Measurements from ENCODE around the gene ZNF740. TPM values are rescaled to one million over a fixed set of nuclear protein-coding genes. Genes with fewer than 3 reads are reported as not detected.

ZNF740 gene
- total RNA-seq, 2 experiments from 2014 or later: 24.4 to 24.7 TPM

DNA sequence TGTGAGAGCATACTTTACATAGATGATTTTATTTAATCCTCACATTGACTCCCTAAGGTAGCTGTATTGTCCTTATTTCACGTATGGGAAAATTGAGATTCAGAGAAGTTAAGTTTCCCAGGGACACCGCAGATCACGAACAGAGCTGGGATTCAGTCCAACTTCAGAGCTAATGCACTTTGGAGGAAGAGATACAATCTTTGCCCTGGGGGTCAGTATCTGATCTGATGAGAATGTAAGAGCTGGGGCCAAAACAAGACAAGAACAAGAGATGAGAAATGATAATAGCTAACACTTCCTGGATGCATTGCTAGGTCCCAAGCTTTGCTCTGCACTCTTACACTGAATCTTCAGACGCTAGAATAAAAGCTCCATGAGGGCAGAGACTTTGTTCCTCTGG, 6.2 kb downstream of the ZNF740 start:
- intact Hi-C loops (cut with DNase I, micrococcal nuclease): no loop called here
- TF ChIP-seq, protein P1, sequence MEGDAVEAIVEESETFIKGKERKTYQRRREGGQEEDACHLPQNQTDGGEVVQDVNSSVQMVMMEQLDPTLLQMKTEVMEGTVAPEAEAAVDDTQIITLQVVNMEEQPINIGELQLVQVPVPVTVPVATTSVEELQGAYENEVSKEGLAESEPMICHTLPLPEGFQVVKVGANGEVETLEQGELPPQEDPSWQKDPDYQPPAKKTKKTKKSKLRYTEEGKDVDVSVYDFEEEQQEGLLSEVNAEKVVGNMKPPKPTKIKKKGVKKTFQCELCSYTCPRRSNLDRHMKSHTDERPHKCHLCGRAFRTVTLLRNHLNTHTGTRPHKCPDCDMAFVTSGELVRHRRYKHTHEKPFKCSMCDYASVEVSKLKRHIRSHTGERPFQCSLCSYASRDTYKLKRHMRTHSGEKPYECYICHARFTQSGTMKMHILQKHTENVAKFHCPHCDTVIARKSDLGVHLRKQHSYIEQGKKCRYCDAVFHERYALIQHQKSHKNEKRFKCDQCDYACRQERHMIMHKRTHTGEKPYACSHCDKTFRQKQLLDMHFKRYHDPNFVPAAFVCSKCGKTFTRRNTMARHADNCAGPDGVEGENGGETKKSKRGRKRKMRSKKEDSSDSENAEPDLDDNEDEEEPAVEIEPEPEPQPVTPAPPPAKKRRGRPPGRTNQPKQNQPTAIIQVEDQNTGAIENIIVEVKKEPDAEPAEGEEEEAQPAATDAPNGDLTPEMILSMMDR (IDR thresholded peaks at IDR 0.05): no peak
- peak overlapping the region; percentile 22 for H3K27ac Mint-ChIP-seq
- H3K36me3 Mint-ChIP-seq (ENCODE audit: low read depth): peaks cover 96% of the 10 kb centered on the region
- H3K27me3 ChIP-seq (ENCODE audit: control insufficient read depth in 1 of 2, insufficient read depth in 2 of 2, low read length in 2 of 2): no peaks in the 10 kb centered on the region
- no peak overlapping the region for H3K4me3 ChIP-seq (ENCODE audit: low read length)
- ATAC-seq (ENCODE audit: poor library complexity): no peak
- ChIA-PET POLR2A (interaction anchor here (0.8 to 5.9 kb wide), 4 partner anchors 8 to 33 kb away, joined by 3 to 34 read pairs (median 16); partner anchors contain the start of gene ITGB7), CTCF (interaction anchor here (1.0 to 5.6 kb wide), 4 partner anchors 11 to 135 kb away, joined by 4 to 32 read pairs (median 4); partner anchors contain the start of genes AAAS and ESPL1)
- no peaks in the 10 kb centered on the region for H3K27me3 Mint-ChIP-seq
- H3K9me3 ChIP-seq (ENCODE audit: control insufficient read depth in 1 of 2, insufficient read depth in 1 of 2, low read length in 2 of 2): no peaks in the 10 kb centered on the region
- peaks cover 43% of the 10 kb centered on the region for H3K4me1 ChIP-seq (ENCODE audit: insufficient read depth, low read length)
- peaks cover 96% of the 10 kb centered on the region for H3K36me3 ChIP-seq (ENCODE audit: insufficient read depth, low read length)
- no peak overlapping the region for H3K4me3 Mint-ChIP-seq
- no peak overlapping the region for H3K27ac ChIP-seq (ENCODE audit: low read depth in 1 of 2, low read length in 2 of 2)
- no peak for DNase-seq
- no peaks in the 10 kb centered on the region for H3K9me3 Mint-ChIP-seq
- H3K4me1 Mint-ChIP-seq (ENCODE audit: low read depth): peaks cover 57% of the 10 kb centered on the region

DNA sequence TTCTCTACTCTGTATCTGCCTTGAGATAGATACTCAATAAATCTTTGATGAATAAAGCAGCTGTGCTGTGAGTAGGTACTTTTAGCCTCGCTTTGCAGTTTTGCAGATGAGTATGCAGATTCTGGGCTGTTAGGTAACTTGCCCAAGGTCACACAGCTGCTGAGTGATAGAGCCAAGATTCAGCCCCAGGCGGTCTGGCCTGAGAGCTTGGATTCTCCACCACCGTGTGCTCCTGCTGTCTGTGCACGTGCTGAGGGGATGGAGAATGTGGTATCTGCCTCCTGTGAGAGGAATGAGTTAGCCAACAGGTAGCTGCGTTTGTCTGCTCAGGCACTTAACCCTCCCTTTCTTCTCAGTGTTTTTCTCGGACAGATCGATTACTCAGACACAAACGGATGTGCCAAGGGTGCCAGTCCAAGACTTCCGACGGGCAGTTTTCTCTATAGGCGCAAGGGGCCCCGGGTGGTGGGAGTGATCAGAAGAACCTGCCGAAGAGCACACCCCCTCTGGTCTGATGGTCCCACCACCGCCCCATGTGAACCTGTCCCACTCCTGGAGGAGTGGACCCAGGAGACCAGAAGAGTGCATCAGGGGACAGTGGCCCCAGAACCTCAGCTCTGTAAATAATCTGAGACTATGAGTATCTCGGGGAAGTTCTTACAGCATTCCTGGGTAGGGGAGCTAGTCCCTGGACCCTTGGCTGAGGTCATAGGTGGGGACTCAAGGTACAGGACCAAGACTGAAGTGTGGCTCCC, 6.8 kb downstream of the ZNF740 start:
- ATAC-seq (ENCODE audit: poor library complexity) (no peak), DNase-seq (peak in 1 of 14 experiments; percentile 2)
- Mint-ChIP-seq H3K27me3 (no peaks in the 10 kb centered on the region), H3K4me3 (no peak overlapping the region), H3K4me1 (ENCODE audit: low read depth) (peaks cover 51% of the 10 kb centered on the region), H3K36me3 (ENCODE audit: low read depth) (peaks cover 96% of the 10 kb centered on the region), H3K27ac (peak overlapping the region; percentile 24), H3K9me3 (no peaks in the 10 kb centered on the region)
- Histone ChIP-seq H3K27ac (ENCODE audit: low read depth in 1 of 2, low read length in 2 of 2) (no peak overlapping the region), H3K4me1 (ENCODE audit: insufficient read depth, low read length) (peaks cover 37% of the 10 kb centered on the region), H3K4me3 (ENCODE audit: low read length) (no peak overlapping the region), H3K9me3 (ENCODE audit: control insufficient read depth in 1 of 2, insufficient read depth in 1 of 2, low read length in 2 of 2) (no peaks in the 10 kb centered on the region), H3K27me3 (ENCODE audit: control insufficient read depth in 1 of 2, insufficient read depth in 2 of 2, low read length in 2 of 2) (no peaks in the 10 kb centered on the region), H3K36me3 (ENCODE audit: insufficient read depth, low read length) (peaks cover 96% of the 10 kb centered on the region)
- ChIA-PET CTCF (interaction anchor here (1.0 to 5.6 kb wide), 4 partner anchors 10 to 134 kb away, joined by 4 to 32 read pairs (median 4); partner anchors contain the start of genes AAAS and ESPL1), POLR2A (interaction anchor here (0.8 to 5.9 kb wide), 6 partner anchors 7 to 108 kb away, joined by 3 to 34 read pairs (median 4); partner anchors contain the start of genes ITGB7 and PFDN5)
- intact Hi-C loops (cut with DNase I, micrococcal nuclease): no loop called here
- TF ChIP-seq, protein P1 (IDR thresholded peaks at IDR 0.05): no peak

DNA sequence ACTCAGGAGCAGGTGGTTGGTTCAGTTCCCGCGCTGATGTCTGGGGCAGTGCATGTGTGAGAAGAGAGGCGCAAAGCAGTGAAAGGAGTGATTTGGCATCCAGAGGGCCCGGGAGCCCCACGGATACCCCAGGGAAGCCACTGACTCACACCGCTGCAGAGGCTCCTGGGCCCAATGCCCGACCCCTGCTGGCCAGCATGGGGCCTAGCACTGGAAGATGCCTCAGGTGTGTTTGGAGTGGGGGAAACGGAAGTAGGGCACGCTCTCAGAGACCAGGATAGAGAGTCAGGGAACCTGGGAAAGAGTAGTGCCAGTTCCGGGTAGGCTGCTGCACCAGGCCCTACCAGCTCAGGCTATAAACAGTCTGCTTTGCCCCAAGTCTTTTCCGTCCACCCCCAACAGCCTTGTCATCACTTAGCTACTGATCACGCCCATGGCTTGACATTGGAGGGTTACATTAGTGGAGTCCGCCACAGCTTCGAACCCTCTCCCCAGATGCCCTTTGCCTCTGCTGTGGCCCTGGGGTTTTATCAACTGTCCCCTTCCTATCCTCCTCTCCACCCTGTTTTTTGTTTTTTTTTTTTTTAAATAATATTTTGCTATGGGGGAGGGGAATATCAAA, 9.7 kb downstream of the ZNF740 start:
- Histone ChIP-seq H3K27ac (ENCODE audit: low read depth in 1 of 2, low read length in 2 of 2) (no peak overlapping the region), H3K4me1 (ENCODE audit: insufficient read depth, low read length) (peaks cover 20% of the 10 kb centered on the region), H3K9me3 (ENCODE audit: control insufficient read depth in 1 of 2, insufficient read depth in 1 of 2, low read length in 2 of 2) (no peaks in the 10 kb centered on the region), H3K27me3 (ENCODE audit: control insufficient read depth in 1 of 2, insufficient read depth in 2 of 2, low read length in 2 of 2) (no peaks in the 10 kb centered on the region), H3K4me3 (ENCODE audit: low read length) (no peak overlapping the region), H3K36me3 (ENCODE audit: insufficient read depth, low read length) (peaks cover 97% of the 10 kb centered on the region)
- Mint-ChIP-seq H3K36me3 (ENCODE audit: low read depth) (peaks cover 98% of the 10 kb centered on the region), H3K9me3 (no peaks in the 10 kb centered on the region), H3K4me1 (ENCODE audit: low read depth) (peaks cover 32% of the 10 kb centered on the region), H3K27ac (peak overlapping the region; percentile 68), H3K4me3 (no peak overlapping the region), H3K27me3 (no peaks in the 10 kb centered on the region)
- ATAC-seq (ENCODE audit: poor library complexity) (peak; percentile 98), DNase-seq (peak in 13 of 14 experiments; percentile 33 to 78 (median 46))
- ChIA-PET CTCF (interaction anchor here (0.7 to 5.6 kb wide), 7 partner anchors 8 to 78 kb away, joined by 3 to 32 read pairs (median 3); partner anchors contain the start of gene ESPL1), POLR2A (interaction anchor here (0.6 to 5.9 kb wide), 7 partner anchors 9 to 131 kb away, joined by 3 to 34 read pairs (median 4); partner anchors contain the start of genes AAAS, CSAD, ITGB7 and ZNF740)
- TF ChIP-seq, protein P1 (IDR thresholded peaks at IDR 0.05): peak; percentile 76
- intact Hi-C loops (cut with DNase I, micrococcal nuclease): loop anchor here (1.0 to 10.0 kb wide), 4 partner anchors 17 to 125 kb away; partner anchors contain the start of gene ITGB7 (in 1 of the 2)
